Psoas muscle (tissue), 8 donors: Measurements from ENCODE around the gene MAB21L2. TPM values are rescaled to one million over a fixed set of nuclear protein-coding genes. Genes with fewer than 3 reads are reported as not detected.
"Not testable (repeated sequence)": the region's sequence is repeated elsewhere in the genome, so short reads cannot be mapped to it uniquely, and the experiment has no call there.

Experiments used
- ATAC-seq, 4 donors: fragments of 200-7000 bp; cut with Tn5 transposase; one replicate each; pipeline ENCODE4 v1.9.1; 2020; ENCODE audit warnings: moderate library complexity in 3 of 4, mild to moderate bottlenecking in 2 of 4
- DNase-seq, 2 donors: peaks; one replicate each; pipeline ENCODE4 v3.0.0-alpha.2; 2020
- H3K27ac ChIP-seq: fragments of 200-600 bp; one replicate; pipeline ENCODE4 v1.8.0; 2022
- H3K27me3 ChIP-seq, 3 donors: fragments of 200-600 bp in 1 of 3; one replicate each; pipeline versions ENCODE4 v1.6.1 to v1.8.0; 2013 to 2022; ENCODE audit warnings: low read length in 2 of 3, mild to moderate bottlenecking in 2 of 3, moderate library complexity in 1 of 3; ENCODE audit not compliant: insufficient read depth in 3 of 3
- H3K36me3 ChIP-seq, 2 donors: fragments of 200-600 bp in 1 of 2; one replicate each; pipeline versions ENCODE4 v1.6.1 to v1.8.0; 2013 to 2022; ENCODE audit warnings: low read depth in 1 of 2, mild to moderate bottlenecking in 1 of 2, moderate library complexity in 1 of 2; ENCODE audit not compliant: insufficient read depth in 1 of 2
- H3K4me1 ChIP-seq: fragments of 200-600 bp; one replicate; pipeline ENCODE4 v1.8.0; 2022
- H3K4me3 ChIP-seq: fragments of 200-600 bp; one replicate; pipeline ENCODE4 v1.8.0; 2022; ENCODE audit warnings: mild to moderate bottlenecking
- H3K9me3 ChIP-seq: fragments of 200-600 bp; one replicate; pipeline ENCODE4 v1.8.0; 2022
- WGBS, 3 donors: extraction: QIAGEN DNeasy Blood & Tissue Kit; methylation state at CpG; one replicate each; pipeline versions ENCODE4 v1.1.6 to v1.1.7; 2013; 5-methylcytosine and 5-hydroxymethylcytosine counted together
- intact Hi-C, 2 donors: fragments of 100-400 bp; cut with DNase I; formaldehyde crosslinking; loops; one replicate each; pipeline versions ENCODE4 v1.11.0 to v1.14.2; 2022
- polyA plus RNA-seq, 3 donors: library from polyadenylated mRNA; stranded (reverse); fragments of 200-250 nt; gene quantifications; one replicate each; pipeline ENCODE4 v1.2.3, GENCODE V29; 2013
- total RNA-seq, 4 donors: library from RNA; stranded (reverse); fragmentation: NEBNext Ultra II Directional in 2 of 4; extraction: Animal tissue kit (Norgen Biotek cat#: 25700) in 2 of 4; gene quantifications; one replicate each; pipeline versions ENCODE4 v1.2.1 to v1.2.4, GENCODE V29; 2021 to 2023
- TF ChIP-seq, protein P1 (sequence below): fragments of 200-600 bp; IDR thresholded peaks from one replicate; pipeline ENCODE4 v1.8.0; 2022; ENCODE audit warnings: antibody characterized with exemption
- donor health status: healthy with polysubstance abuse.
- donor health status: DM: no; HTN: no; CAD: no; lungs with moderate emphysema.
- donor health status: Bipolar disorder and iron deficiency.
- donor health status: healthy.
- donor health status: DM: yes; HTN: yes; CAD: no.
- donor health status: DM: no; HTN: no; CAD: no.
- donor health status: DM: no; HTN: no; CAD: no.
- donor health status: DM: yes; HTN: yes; CAD: no.

MAB21L2 gene
- total and polyA plus RNA-seq, 7 donors = 0.01 to 0.03 TPM; not detected in 5

- Histone ChIP-seq H3K27ac (no peak overlapping the region), H3K27me3 (no peaks in the 10 kb centered on the region), H3K4me3 (no peak overlapping the region), H3K9me3 (peaks cover 4% of the 10 kb centered on the region), H3K36me3 (no peaks in the 10 kb centered on the region), H3K4me1 (no peaks in the 10 kb centered on the region)
- DNase-seq = no peak
- intact Hi-C loops = no loop called here
- TF ChIP-seq, protein P1, sequence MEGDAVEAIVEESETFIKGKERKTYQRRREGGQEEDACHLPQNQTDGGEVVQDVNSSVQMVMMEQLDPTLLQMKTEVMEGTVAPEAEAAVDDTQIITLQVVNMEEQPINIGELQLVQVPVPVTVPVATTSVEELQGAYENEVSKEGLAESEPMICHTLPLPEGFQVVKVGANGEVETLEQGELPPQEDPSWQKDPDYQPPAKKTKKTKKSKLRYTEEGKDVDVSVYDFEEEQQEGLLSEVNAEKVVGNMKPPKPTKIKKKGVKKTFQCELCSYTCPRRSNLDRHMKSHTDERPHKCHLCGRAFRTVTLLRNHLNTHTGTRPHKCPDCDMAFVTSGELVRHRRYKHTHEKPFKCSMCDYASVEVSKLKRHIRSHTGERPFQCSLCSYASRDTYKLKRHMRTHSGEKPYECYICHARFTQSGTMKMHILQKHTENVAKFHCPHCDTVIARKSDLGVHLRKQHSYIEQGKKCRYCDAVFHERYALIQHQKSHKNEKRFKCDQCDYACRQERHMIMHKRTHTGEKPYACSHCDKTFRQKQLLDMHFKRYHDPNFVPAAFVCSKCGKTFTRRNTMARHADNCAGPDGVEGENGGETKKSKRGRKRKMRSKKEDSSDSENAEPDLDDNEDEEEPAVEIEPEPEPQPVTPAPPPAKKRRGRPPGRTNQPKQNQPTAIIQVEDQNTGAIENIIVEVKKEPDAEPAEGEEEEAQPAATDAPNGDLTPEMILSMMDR = no peak
- no peak for ATAC-seq
- WGBS, 3 donors = 38 to 52% (median 38%) methylated on average over 3 of the region's 3 CpGs
Measured at GRCh38 chr4:150540959-150541360, 41.0 kb upstream of the MAB21L2 start.

- Histone ChIP-seq H3K27ac (no peak overlapping the region), H3K27me3 (no peaks in the 10 kb centered on the region), H3K4me1 (no peaks in the 10 kb centered on the region), H3K9me3 (peaks cover 4% of the 10 kb centered on the region), H3K36me3 (no peaks in the 10 kb centered on the region), H3K4me3 (no peak overlapping the region)
- DNase-seq (no peak), ATAC-seq (no peak)
- intact Hi-C loops = no loop called here
- 93 to 95% (median 95%) methylated on average over 3 of the region's 3 CpGs for WGBS, 3 donors
- TF ChIP-seq, protein P1 = no peak
Measured at GRCh38 chr4:150541681-150542080, 40.3 kb upstream of the MAB21L2 start.

- Histone ChIP-seq H3K27ac (no peak overlapping the region), H3K27me3 (no peaks in the 10 kb centered on the region), H3K4me1 (no peaks in the 10 kb centered on the region), H3K9me3 (no peaks in the 10 kb centered on the region), H3K36me3 (no peaks in the 10 kb centered on the region), H3K4me3 (no peak overlapping the region)
- DNase-seq = no peak
- WGBS, 3 donors = 69 to 80% (median 70%) methylated on average over 1 of the region's 1 CpG
- intact Hi-C loops = no loop called here
- TF ChIP-seq, protein P1 = no peak
- ATAC-seq = no peak
Measured at GRCh38 chr4:150543042-150543441, 38.9 kb upstream of the MAB21L2 start.

GRCh38 chr4:150546286-150546685 lies 35.7 kb upstream of the MAB21L2 start:
- no peaks in the 10 kb centered on the region for H3K36me3 ChIP-seq
- 91 to 94% (median 93%) methylated on average over 2 of the region's 2 CpGs for WGBS, 3 donors
- no peak for DNase-seq
- H3K27ac ChIP-seq = no peak overlapping the region
- H3K4me1 ChIP-seq = no peaks in the 10 kb centered on the region
- intact Hi-C loops = no loop called here
- H3K9me3 ChIP-seq = no peaks in the 10 kb centered on the region
- H3K4me3 ChIP-seq = no peak overlapping the region
- no peaks in the 10 kb centered on the region for H3K27me3 ChIP-seq
- TF ChIP-seq, protein P1 = no peak
- ATAC-seq = no peak

DNA sequence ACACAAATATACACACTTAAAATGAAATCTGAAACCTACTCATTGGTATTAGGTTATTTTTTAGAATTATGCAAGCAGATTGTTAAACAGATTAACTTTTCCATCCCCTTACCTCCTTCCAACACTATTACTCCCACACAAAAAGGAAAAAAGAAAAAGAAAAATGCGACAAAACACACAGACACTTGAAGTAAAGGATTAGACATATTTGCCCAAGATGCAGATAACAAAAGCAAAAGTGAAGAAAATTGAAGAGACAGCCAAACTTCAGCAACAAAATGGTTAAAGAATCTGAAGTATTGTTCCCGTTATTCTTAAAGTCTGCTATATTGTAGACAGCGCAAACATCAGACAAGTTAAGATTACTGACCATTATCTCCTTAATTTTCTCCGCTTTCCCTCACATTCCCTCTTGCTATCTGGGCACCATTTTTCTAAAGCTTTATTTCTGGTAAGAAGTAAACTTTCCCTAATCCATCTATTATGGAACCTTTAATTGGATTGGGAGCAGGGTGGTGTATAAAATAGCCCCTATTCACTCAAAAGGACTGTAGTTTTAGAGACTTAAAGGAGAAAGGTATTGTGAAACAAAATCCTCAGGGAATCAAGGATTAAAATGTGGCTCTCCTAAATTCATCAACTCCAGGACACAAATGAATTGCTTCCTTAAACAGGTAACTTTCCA lies 34.7 kb upstream of the MAB21L2 start:
- Histone ChIP-seq H3K9me3 (no peaks in the 10 kb centered on the region), H3K36me3 (no peaks in the 10 kb centered on the region), H3K4me3 (no peak overlapping the region), H3K27me3 (no peaks in the 10 kb centered on the region), H3K4me1 (no peaks in the 10 kb centered on the region), H3K27ac (no peak overlapping the region)
- 75 to 82% (median 80%) methylated on average over 4 of the region's 4 CpGs for WGBS, 3 donors
- TF ChIP-seq, protein P1 = no peak
- no peak for ATAC-seq
- no peak for DNase-seq
- intact Hi-C loops = no loop called here

DNA sequence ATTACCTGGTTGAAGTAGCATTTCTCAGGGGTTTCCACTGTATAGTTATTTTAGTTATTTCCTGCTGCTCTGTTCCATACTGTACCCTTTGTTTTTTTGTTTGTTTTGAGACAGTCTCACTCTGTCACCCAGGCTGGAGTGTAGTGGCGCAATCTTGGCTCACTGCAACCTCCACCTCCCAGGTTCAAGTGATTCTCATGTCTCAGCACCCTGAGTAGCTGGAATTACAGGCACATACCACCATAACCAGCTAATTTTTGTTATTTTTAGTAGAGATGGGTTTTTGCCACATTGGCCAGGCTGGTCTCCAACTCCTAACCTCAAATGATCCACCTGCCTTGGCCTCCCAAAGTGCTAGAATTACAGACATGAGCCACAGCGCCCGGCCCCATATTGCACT lies 24.1 kb upstream of the MAB21L2 start:
- H3K27ac ChIP-seq, H3K4me1 ChIP-seq, H3K36me3 ChIP-seq, H3K9me3 ChIP-seq, intact Hi-C loops, ATAC-seq, H3K4me3 ChIP-seq, H3K27me3 ChIP-seq, DNase-seq: not testable (repeated sequence)
- WGBS, 3 donors = 88 to 96% (median 89%) methylated on average over 3 of the region's 3 CpGs
